Erythroblast (primary cell): ENCODE data around the gene C14orf132.

Source experiments
- GATA1 ChIP-seq: IDR thresholded peaks from 2 replicates; pipeline ENCODE4 v1.6.1; 2011; ENCODE audit warnings: low read depth, mild to moderate bottlenecking, control low read depth, low read length, moderate library complexity
- POLR2A ChIP-seq: IDR thresholded peaks from 2 replicates; pipeline ENCODE4 v1.6.1; 2011; ENCODE audit warnings: mild to moderate bottlenecking, low read length

GRCh38 chr14:96060186-96060933 lies 21.2 kb downstream of the C14orf132 start:
- TF ChIP-seq POLR2A, result no peak
- no peak for TF ChIP-seq GATA1
